GM18907 (cell line): ENCODE measurements around the gene ADAM15.

ENCODE experiments used
- ATAC-seq: cut with Tn5 transposase; IDR thresholded peaks from one replicate; pipeline ENCODE4 v1.9.1; 2021; ENCODE audit warnings: mild to moderate bottlenecking, moderate library complexity; ENCODE audit not compliant: unreplicated experiment

ADAM15 gene

GRCh38 chr1:155050560-155051341 lies at the start of gene ADAM15:
ADAM15 (plus strand) TSS chr1:155051316; CDS start chr1:155051387, 71 bp downstream.
- peak; percentile 60 for ATAC-seq

- ATAC-seq, result peak; percentile 18
Observed at GRCh38 chr1:155001425-155001674, 49.8 kb upstream of the ADAM15 start.

DNA sequence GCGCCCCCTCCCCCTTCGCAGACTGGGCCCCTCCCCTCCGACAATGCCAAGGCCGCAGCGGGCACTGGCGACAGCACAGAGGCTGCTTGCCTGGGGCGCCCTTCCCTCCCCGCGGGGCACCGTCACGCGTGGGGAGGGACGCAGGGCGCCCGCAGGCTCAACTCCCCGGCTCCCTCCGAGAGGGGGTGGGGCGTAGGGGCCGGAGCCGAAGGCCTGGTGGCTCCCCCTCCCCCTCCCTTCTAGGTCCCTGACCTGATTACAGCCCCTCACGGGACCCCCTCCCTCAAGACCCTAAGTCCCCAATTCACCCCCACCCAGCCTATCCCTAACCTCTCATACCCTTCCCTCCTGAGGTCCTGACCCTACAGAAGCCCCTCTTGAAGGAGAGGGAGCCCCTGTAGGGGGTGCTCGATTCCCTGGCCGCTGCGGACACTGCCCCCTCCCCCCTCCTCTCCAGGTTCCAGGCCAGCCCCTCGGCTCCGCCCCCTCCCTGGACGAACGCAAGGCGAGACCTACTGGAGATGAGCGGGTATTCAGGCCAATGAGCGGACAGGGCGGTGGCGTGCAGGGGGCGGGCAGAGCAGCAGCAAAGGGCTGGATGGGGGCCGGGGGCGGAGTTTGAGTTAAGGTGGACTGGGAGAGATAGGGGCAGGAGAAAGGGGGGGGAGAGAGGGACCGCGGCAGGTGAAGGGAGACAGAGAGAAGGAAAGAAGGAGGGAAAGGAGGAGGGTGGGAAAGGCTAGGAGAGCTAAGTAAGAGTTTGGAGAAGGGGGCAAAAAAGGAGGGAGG lies 49.2 kb upstream of the ADAM15 start:
- ATAC-seq, result peak; percentile 52

- ATAC-seq, result peak; percentile 0
Observed at GRCh38 chr1:155002464-155003226, 48.5 kb upstream of the ADAM15 start, which contains the start of gene ZBTB7B. ZBTB7B (plus strand) TSS chr1:155002802; CDS start chr1:155014661, 11,859 bp downstream.

DNA sequence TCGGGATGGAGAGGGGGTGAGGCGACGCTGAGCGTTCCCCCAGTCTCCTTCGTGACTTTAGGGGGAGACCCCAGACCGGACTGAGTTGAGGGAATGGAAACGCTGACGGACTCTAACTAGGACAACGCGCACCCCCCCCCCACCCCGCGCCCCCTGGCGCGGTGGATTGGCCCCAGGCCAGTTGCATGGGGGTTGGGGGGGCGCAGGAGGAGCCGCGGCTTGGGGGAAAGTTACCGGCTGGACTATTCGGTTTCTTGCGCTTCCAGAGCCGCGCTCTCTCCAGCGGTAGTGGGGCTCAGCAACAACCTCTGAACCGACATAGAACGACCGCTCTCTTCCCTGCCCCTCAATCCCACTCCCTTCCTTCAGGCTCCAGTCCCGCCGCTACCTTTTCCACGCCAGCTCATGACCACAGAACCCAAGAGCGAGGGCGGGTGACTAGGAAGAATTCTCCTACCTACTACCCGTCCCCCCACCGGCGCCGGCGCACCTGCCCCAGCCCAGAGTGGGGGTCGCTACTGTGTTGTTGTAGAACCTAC lies 47.8 kb upstream of the ADAM15 start:
- no peak for ATAC-seq

GRCh38 chr1:155003766-155004351 lies 47.3 kb upstream of the ADAM15 start:
- no peak for ATAC-seq

- ATAC-seq, result no peak
Observed at GRCh38 chr1:155004352-155005075, 46.6 kb upstream of the ADAM15 start.

DNA sequence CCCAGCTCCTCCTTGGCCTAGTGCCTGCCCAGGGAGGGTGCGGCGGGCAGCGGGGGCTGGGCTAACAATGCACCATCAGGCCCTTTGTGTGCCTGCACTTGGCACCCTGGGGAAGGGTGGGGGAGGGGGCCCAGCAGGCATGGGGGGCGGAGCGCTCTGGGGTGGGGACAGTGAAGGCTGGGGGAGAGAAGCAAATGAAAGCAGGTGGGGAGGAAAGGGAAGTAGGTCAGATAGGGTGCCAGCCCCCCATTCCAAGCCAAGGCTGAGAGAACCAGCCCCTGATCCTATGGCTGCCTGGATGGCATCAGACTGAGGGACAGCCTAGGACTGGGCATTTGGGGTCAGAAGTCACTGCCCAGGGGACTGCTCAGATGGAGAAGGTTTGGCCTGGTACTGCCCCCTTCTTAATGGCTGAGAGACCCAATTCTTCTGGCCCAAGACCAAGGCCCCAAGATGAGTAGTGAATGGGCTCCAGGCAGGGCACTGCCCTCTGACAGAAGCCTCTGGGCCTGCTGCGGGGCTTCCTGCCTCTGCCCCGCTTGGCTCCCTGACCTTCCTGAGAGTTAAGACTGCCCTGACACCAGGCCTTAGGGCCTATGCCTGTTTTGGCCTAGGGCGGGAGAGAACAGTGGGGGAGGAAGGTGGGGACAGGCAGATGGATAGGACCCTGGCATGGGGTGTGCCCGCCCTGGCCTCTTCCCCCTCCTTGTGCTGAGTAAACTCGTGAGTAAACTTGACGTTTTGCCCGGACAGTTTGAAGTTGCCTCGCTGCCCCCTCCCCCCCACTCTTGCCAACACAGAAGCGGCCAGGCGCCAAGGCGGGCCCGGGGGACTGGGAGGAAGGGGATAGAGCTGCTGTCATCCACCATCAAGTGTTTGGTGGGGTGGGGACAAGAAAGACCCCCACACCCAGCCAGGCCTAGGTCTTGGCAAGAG lies 45.8 kb upstream of the ADAM15 start:
- ATAC-seq, result no peak

- ATAC-seq, result no peak
Observed at GRCh38 chr1:155006601-155007101, 44.5 kb upstream of the ADAM15 start.

DNA sequence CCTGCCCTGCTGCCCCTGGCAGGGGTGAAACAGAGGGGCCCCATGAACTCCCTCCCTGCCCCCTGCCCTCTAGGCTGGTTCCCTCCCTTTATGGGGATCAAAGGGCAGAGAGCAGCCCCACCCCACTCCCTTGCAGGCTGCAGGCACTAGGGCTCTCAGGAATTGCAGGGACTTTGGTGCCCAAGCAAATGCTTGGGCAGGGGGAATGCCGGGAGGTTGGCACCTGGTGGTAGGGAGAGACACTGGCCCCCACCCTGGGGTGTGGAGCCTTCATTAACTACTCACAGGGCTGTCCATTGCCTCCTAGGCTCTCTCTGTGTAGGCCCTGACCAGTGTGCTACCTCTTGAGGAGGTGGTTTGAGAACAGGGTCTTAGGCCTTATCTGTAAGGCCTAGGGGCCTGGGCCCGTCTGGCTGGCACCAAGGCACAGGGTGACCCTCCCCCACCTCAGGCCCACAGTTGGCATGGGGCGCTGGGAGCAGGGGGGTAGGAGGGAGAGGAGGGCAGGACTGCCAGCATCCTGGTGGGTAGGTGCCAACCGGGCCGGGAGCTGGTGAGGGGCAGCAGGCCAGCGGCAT lies 43.8 kb upstream of the ADAM15 start:
- no peak for ATAC-seq

GRCh38 chr1:155008015-155008941 lies 42.8 kb upstream of the ADAM15 start:
- no peak for ATAC-seq

DNA sequence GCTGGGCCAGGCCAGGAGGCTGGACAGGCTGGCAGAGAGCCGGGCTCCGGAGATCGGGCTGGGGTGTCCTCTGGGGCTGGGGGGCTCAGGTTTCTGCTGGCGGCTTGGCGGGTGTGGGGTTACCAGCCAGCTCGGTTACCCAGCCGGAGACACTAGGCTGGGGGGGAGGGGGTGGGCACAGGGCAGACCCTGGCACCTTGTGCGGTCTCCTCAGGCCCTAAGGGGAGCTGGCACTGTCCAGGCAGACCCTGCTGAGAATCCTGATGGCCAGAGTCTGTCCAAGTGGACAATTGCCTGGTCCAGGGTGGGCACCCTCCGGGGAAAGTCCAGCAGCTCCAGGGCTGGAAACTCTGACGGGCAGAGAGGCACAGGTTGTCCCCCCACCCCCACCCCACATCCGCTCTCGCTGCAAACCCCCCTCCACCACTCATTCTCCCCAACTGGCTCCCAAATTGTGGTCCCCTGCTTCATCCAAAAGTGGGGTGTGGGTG lies 41.9 kb upstream of the ADAM15 start:
- ATAC-seq, result no peak

DNA sequence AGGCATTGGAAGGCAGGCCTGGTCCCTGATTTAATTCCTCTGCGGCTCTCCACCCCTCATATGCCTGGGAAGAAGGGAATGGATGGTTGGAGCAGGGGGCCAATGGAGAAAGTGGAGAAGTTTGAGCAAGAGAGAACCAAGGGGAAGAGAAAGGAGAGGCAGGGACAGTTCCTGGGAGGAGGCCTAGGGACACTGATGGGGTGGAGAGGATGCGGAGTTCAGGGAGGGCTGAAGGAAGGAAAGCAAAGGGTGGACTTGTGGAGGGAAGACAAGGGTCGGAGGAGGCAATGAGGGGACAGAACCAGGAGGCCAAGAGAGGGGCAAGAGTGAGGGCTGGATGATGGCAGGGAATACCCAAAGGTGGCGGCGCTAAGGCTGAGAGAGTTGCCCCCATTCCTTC lies 41.4 kb upstream of the ADAM15 start:
- ATAC-seq, result no peak

DNA sequence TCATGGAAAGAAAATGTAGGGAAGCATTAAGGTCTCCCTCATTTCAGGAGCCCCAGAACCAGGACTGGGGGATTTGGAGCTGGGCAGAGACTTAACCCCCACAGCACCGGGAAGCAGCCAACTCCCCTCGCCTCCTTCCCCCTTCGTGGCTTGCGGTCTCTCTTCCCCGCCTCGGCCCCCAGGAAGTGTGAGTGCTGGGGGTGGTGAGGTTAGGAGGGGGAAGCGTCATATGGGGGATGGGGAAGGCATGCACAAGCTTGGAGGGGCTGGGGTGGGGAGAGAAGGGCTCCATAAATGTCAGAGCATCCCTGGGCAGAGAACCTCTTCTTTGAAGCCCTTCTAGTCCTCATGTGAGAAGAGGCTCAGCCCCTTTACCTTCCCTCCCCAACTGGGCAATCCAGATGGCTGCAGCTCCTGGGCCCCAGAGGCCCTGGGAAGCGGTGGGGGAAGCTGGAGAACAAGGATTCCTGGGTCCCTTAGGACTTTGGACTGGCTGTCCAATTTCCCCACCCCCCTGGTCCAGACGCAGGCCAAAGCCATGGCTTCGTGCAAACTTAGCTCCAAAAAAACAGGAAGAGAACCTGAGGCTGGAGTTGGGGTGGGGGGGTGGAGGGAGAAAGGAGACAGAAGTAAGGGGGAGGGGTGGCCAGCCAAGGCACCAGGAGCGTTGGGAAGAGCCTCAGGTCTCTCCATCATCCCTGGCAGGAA lies 40.8 kb upstream of the ADAM15 start:
- ATAC-seq, result no peak

DNA sequence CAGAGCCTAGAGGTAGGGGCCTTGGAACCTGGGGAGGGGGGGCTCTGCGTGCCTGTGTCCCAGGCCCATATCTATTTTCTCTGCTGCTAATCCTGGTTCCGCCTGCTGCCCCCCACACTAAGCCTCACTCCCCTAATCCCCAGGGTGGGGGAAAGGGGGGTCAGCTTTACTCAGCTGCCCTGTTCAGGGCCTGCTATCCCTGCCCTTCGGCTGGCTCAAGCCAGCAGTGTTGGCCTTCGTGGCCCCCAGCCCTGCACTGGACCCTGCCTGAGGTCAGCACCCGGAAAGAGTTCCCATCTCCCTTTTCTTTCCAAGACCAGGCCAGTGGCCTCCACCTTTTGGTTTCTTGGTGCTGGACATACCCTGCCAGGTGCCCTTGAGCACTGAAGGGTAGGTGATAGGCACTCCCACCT lies 40.1 kb upstream of the ADAM15 start:
- no peak for ATAC-seq

- no peak for ATAC-seq
Observed at GRCh38 chr1:155011437-155012025, 39.6 kb upstream of the ADAM15 start.
